Measurements from ENCODE around the gene NPL.

DNA sequence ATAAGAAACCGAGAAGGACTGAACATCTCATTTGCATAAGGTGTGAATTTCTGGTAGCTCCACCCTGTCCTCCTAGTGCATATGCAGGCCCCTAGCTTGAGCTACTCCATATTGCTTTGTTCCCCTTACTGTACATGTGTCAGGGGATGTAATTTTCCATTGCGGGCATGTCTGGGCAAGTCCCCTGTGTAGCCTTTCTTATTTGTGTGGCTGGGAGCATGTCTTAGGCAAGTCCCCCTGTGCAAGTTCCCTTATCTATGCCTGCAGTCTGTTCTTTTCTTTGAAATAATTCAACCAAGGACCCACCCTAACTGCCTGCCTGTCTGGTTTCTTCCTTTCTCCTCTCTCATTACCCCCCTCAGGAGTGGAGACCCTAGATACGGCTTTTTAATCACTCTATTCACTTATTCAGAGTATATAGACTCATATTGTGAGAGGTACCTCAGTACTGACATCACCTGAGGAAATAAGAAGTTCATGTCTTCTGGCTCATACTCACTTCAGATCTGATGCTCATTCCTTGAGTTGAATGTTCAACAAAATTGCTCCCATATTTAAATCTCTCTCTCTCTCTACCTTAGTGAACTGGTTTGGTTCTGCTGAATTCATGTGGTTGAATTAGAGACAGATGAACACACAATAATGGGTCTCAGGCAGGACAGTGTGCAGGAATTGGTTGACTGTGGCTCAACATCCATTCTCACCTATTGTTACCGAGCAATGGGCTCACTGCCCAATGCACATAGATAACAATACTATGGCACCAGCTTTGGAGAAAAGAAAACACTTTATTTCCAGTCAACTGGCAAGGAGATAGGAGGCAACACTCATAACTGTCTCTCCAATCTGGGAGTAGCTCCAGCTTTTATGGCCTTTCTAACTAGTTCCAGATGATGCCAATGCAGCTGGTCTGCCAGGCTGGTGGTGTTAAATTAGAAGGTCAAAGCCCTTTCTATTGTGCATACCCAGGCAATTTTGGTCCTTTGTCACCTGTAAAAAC, 27.9 kb upstream of the NPL start:
- TF ChIP-seq RXRA (IDR thresholded peaks at IDR 0.05; ENCODE audit: borderline replicate concordance, low read depth) (no peak), RFX5 (IDR thresholded peaks at IDR 0.05; ENCODE audit: low read length) (no peak), MXI1 (IDR thresholded peaks at IDR 0.05; ENCODE audit: low read depth, low read length) (no peak), SMC3 (IDR thresholded peaks at IDR 0.05; ENCODE audit: low read depth, low read length) (no peak), SIN3A (IDR thresholded peaks at IDR 0.05; ENCODE audit: borderline replicate concordance, low read depth, low read length) (no peak), CTCF (IDR thresholded peaks at IDR 0.05) (no peak), TAF1 (IDR thresholded peaks at IDR 0.05; ENCODE audit: borderline replicate concordance, low read depth, low read length) (no peak), JUND (IDR thresholded peaks at IDR 0.05) (no peak), GATA2 (CRISPR knock-in tag; IDR thresholded peaks at IDR 0.05) (no peak), GABPA (IDR thresholded peaks at IDR 0.05; ENCODE audit: low read depth) (no peak)
